ENCODE measurements around the gene CHRM5.

DNA sequence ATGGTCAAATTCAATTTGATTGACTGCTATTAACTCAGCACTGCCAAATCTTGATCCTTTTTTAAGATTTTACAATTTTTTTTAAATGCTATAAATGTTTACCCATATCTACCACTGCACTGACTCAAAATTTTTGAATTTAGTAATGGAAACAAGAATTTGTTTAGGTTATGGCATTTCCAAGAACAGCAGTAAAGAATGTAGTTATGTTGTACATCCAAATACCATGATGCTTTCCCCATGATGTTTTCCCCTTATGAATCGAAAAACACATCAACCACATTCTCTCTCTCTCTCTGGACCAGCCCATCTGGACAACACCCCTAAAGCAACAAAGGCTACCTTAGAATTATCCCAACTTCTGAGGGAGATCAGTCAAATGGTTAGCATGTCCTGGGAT, 14.2 kb downstream of the CHRM5 start:
- TF ChIP-seq, protein P1, sequence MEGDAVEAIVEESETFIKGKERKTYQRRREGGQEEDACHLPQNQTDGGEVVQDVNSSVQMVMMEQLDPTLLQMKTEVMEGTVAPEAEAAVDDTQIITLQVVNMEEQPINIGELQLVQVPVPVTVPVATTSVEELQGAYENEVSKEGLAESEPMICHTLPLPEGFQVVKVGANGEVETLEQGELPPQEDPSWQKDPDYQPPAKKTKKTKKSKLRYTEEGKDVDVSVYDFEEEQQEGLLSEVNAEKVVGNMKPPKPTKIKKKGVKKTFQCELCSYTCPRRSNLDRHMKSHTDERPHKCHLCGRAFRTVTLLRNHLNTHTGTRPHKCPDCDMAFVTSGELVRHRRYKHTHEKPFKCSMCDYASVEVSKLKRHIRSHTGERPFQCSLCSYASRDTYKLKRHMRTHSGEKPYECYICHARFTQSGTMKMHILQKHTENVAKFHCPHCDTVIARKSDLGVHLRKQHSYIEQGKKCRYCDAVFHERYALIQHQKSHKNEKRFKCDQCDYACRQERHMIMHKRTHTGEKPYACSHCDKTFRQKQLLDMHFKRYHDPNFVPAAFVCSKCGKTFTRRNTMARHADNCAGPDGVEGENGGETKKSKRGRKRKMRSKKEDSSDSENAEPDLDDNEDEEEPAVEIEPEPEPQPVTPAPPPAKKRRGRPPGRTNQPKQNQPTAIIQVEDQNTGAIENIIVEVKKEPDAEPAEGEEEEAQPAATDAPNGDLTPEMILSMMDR (IDR thresholded peaks at IDR 0.05; ENCODE audit: insufficient read depth, low read depth, low read length) = no peak
- no peak for TF ChIP-seq EZH2 (IDR thresholded peaks at IDR 0.05; ENCODE audit: insufficient read depth, low read length)
